Lower leg skin (tissue), 4 donors: ENCODE data around the gene CRACR2B. TPM values are rescaled to one million over a fixed set of nuclear protein-coding genes. Genes with fewer than 3 reads are reported as not detected.

ENCODE experiments used
- DNase-seq, 2 donors: peaks; one replicate each; pipeline ENCODE4 v3.0.0-alpha.2; 2019; ENCODE audit warnings: low spot score in 2 of 2
- H3K4me3 ChIP-seq: fragments of 200-600 bp; sonication (generic); 2 replicates; pipeline ENCODE4 v1.5.1; 2017; ENCODE audit warnings: mild to moderate bottlenecking, low read depth; ENCODE audit not compliant: poor library complexity, severe bottlenecking
- CTCF ChIP-seq, 3 donors: fragments of 450-650 bp; IDR thresholded peaks; one replicate each; pipeline ENCODE4 v1.5.1; 2016; ENCODE audit warnings: antibody characterized with exemption in 3 of 3, mild to moderate bottlenecking in 3 of 3, moderate library complexity in 2 of 3
- POLR2A ChIP-seq, 2 donors: fragments of 450-650 bp; IDR thresholded peaks; one replicate each; pipeline ENCODE4 v1.6.1; 2016 to 2017; ENCODE audit warnings: antibody characterized with exemption in 2 of 2, mild to moderate bottlenecking in 1 of 2, moderate library complexity in 1 of 2
- WGBS, 2 donors: methylation state at CpG; one replicate each; pipeline ENCODE4 v1.1.5; 2018; 5-methylcytosine and 5-hydroxymethylcytosine counted together
- intact Hi-C: fragments of 100-400 bp; cut with DNase I; formaldehyde crosslinking; loops from one replicate; pipeline ENCODE4 v1.15.0; 2023; ENCODE audit warnings: low total_unique reads
- total RNA-seq, 4 donors: library from RNA; depleted of rRNA; stranded (reverse); fragments of >200 nt; gene quantifications; one replicate each; pipeline ENCODE4 v1.1.0, GENCODE V29; 2016

The CRACR2B gene
- total RNA-seq, 4 donors from 2014 or later, result 14.5 to 47.9 (median 32.3) TPM

- WGBS, 2 donors, result 22 to 26% methylated on average over 9 of the region's 9 CpGs
- no peak for DNase-seq
- TF ChIP-seq POLR2A (IDR thresholded peaks at IDR 0.05), result no peak
- TF ChIP-seq CTCF (IDR thresholded peaks at IDR 0.05), result no peak
- intact Hi-C loops, result no loop called here
- peak overlapping the region; percentile 55 for H3K4me3 ChIP-seq
These were observed 6.2 kb downstream of the CRACR2B start for GRCh38 chr11:833849-834311.

GRCh38 chr11:834371-835316 is 6.9 kb downstream of the CRACR2B start:
- intact Hi-C loops, result no loop called here
- no peak for DNase-seq
- TF ChIP-seq POLR2A (IDR thresholded peaks at IDR 0.05) (no peak), CTCF (IDR thresholded peaks at IDR 0.05) (no peak)
- no peak overlapping the region for H3K4me3 ChIP-seq
- WGBS, 2 donors, result 11 to 24% methylated on average over 12 to 31 of the region's 31 CpGs

GRCh38 chr11:836274-836673 is 8.6 kb downstream of the CRACR2B start:
- 84 to 96% methylated on average over 10 to 11 of the region's 14 CpGs for whole genome bisulfite sequencing, 2 donors
- no peak for DNase-seq
- H3K4me3 ChIP-seq, result no peak overlapping the region
- intact Hi-C loops, result no loop called here
- TF ChIP-seq CTCF (IDR thresholded peaks at IDR 0.05) (no peak), POLR2A (IDR thresholded peaks at IDR 0.05) (no peak)

GRCh38 chr11:836700-837099 is 9.0 kb downstream of the CRACR2B start:
- no peak for TF ChIP-seq POLR2A (IDR thresholded peaks at IDR 0.05)
- no peak for TF ChIP-seq CTCF (IDR thresholded peaks at IDR 0.05)
- intact Hi-C loops, result no loop called here
- 77 to 80% methylated on average over 9 of the region's 9 CpGs for WGBS, 2 donors
- DNase-seq, result no peak
- no peak overlapping the region for H3K4me3 ChIP-seq

- DNase-seq, result no peak
- intact Hi-C loops, result no loop called here
- no peak overlapping the region for H3K4me3 ChIP-seq
- WGBS, 2 donors, result 83 to 88% methylated on average over 17 to 18 of the region's 22 CpGs
- TF ChIP-seq POLR2A (IDR thresholded peaks at IDR 0.05) (no peak), CTCF (IDR thresholded peaks at IDR 0.05) (no peak)
These were observed 9.7 kb downstream of the CRACR2B start for GRCh38 chr11:837189-837989.
